H54 (cell line): ENCODE measurements around the gene LLGL2.

ENCODE experiments used
- DNase-seq: peaks from one replicate; pipeline ENCODE4 v3.0.0; 2011; ENCODE audit warnings: low spot score, mixed read lengths; ENCODE audit not compliant: insufficient read length
- FAIRE-seq: peaks from 3 replicates; lab custom pipeline; 2011; peaks lifted over from hg19 to GRCh38; lab: Jason Lieb, UNC
- POLR2A ChIP-seq: IDR thresholded peaks from 2 replicates; pipeline ENCODE4 v1.6.1; 2011; ENCODE audit warnings: low read depth, mild to moderate bottlenecking, low read length

Gene LLGL2

GRCh38 chr17:75499313-75500022 lies 26.0 kb upstream of the LLGL2 start:
- TF ChIP-seq POLR2A, result no peak
- DNase-seq (no peak), FAIRE-seq (no peak)

DNA sequence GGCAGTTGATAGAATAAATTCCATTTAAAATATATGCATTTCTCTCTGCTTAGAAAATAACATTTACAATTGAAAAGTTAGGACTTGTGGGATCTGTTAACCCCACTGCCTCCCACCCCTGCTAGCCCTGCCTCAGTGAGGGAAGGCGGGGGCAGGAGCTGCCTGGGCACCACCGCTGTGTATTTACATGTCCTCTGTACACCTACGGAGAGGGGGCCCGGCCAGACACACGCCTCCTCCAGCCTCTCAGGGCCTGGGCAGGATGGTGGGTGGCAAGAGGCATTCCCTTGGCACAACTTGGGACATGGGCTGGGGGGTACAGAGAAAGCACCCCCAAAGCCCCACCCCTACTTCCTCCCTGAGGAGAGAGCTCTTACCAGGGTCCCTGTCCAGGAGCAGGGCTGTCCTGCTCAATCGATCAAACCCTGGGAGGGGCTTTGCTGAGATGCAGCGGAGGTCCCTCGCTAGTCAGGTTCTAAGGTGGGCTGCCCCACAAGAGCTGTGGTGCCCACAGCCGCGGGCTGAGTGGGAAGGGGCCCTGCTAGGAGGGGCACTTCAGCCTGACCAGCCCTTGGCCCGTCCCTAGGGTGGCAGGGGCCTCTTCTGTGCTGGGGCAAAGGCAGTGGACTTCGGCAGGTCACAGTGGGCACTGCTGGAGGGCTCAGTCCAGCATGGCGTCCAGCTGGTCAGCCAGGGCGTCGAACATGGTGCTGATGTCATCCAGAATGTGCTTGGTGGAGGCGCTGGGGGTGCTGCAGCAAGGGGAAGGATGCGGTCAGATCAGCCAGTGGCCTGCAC lies 24.9 kb upstream of the LLGL2 start:
- no peak for FAIRE-seq
- TF ChIP-seq POLR2A, result no peak

DNA sequence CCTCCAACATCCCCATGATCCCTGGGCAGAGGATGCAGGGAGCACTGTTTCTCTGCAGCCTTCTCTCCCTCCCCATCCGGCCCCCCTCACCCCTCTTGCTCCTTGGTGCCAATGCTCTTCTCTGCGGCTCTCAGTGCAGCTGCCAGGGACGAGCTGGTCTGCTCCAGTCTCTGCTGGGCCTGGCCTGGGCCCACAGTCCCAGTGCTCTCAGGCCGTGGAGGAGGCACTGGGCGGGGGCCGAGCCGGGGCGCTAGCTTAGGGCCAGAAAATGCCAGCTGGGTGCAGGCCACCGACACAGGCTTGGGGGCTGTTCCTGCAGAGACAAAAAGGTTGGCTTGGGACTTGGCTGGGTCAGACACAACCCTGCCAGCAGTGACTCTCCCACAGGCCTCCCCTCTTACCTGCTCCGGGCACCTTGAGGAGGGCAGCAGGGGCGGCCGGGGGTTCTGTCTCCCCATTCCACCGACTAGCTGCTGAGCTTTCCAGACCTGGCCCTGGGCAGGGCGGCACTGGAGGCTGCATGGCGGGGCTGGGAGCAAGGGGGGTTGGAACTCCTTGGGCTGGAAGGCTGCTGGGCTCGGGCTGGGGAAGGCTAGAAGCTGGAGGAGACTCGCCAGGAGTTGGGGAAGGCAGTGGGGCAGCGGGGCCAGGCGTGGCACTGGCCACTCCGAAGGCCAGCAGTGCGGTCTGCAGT lies 24.0 kb upstream of the LLGL2 start:
- DNase-seq, result no peak
- TF ChIP-seq POLR2A, result no peak
- FAIRE-seq, result no peak

More for the DNA sequence above, 24.9 kb upstream of the LLGL2 start:
- no peak for DNase-seq

GRCh38 chr17:75502072-75502720 lies 23.3 kb upstream of the LLGL2 start:
- no peak for TF ChIP-seq POLR2A
- FAIRE-seq, result no peak
- DNase-seq, result no peak

DNA sequence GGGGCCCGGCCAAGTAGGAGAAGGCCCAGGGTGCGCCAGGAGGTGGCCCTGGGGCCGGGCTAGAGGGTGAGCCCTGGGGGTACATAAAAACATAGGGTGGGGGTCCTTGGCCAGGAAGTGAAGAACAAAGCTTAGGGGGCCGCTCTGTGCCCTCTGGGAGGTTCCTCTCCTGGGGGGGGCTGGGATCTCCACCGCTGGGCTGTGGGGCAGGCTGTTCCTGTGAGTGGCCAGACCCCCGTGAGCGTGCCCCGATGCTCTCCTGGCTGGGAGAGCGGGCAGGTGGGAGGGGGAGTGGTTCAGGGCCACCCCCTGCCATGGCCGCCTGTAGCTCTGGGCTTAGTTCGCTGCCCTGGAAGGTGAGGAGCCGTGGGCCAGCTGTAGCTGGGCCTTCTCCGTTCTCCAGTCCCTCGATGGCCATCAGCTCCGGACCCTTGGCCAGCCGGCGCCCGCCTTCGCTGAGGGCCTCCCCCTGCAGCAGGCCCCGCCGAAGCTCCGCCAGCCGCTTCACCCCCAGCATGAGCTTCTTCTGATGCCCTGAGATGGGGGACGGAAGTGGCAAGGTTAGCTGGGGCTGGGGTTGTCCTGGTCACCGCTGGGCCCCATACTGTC lies 22.7 kb upstream of the LLGL2 start:
- FAIRE-seq, result no peak
- TF ChIP-seq POLR2A, result no peak
- DNase-seq, result no peak

- DNase-seq (no peak), FAIRE-seq (no peak)
- no peak for TF ChIP-seq POLR2A
Observed at GRCh38 chr17:75503337-75503950, 22.1 kb upstream of the LLGL2 start.

- FAIRE-seq, result no peak
- DNase-seq, result no peak
- TF ChIP-seq POLR2A, result no peak
Observed at GRCh38 chr17:75503976-75504346, 21.5 kb upstream of the LLGL2 start.

- no peak for FAIRE-seq
- peak; percentile 81 for DNase-seq
- TF ChIP-seq POLR2A, result no peak
Observed at GRCh38 chr17:75504347-75505151, 20.9 kb upstream of the LLGL2 start.

- FAIRE-seq (no peak), DNase-seq (no peak)
- no peak for TF ChIP-seq POLR2A
Observed at GRCh38 chr17:75505152-75505409, 20.4 kb upstream of the LLGL2 start.

GRCh38 chr17:75505640-75506039 lies 19.9 kb upstream of the LLGL2 start:
- FAIRE-seq (no peak), DNase-seq (no peak)
- TF ChIP-seq POLR2A, result no peak

DNA sequence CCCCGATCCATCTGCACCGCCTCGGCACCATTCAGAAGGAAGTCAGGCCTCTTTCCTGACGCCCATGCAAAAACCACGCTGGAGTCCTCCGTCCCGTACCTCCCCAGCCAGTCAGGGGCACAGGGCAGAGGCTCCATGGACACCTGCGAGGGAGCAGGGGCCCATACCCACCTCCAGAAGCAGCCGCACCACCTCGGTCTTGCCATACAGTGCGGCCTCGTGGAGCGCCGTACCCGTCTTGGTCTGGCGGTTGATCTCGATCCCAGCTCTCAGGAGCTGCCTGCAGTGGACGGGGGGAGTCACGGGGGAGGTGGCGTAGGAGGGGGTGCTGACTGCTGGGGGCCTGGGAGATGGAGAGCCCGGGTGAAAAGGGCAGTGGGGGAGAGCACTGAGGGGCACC lies 19.4 kb upstream of the LLGL2 start:
- DNase-seq (no peak), FAIRE-seq (no peak)
- TF ChIP-seq POLR2A, result no peak

- FAIRE-seq, result no peak
- TF ChIP-seq POLR2A, result no peak
- no peak for DNase-seq
Observed at GRCh38 chr17:75506888-75507287, 18.6 kb upstream of the LLGL2 start.
